Liver (tissue), 9 donors: ENCODE measurements around the gene RYR3. TPM values are rescaled to one million over a fixed set of nuclear protein-coding genes. Genes with fewer than 3 reads are reported as not detected.

Experiments used
- DNase-seq: peaks from one replicate; pipeline ENCODE4 v3.0.0-alpha.2; 2017; ENCODE audit warnings: low spot score
- H3K27ac ChIP-seq, 2 donors: one replicate each; pipeline ENCODE4 v1.7.0; 2013; ENCODE audit warnings: inconsistent platforms in 2 of 2, low read length in 2 of 2, control low read depth in 1 of 2, low read depth in 1 of 2, mild to moderate bottlenecking in 1 of 2
- H3K27me3 ChIP-seq, 4 donors: one replicate each; pipeline versions ENCODE4 v1.6.1 to v1.7.0; 2013; ENCODE audit warnings: low read length in 3 of 4, inconsistent platforms in 1 of 4, mild to moderate bottlenecking in 1 of 4, moderate library complexity in 1 of 4; ENCODE audit not compliant: control insufficient read depth in 4 of 4, insufficient read depth in 4 of 4
- H3K36me3 ChIP-seq, 4 donors: one replicate each; pipeline versions ENCODE4 v1.6.1 to v1.7.0; 2013; ENCODE audit warnings: low read length in 3 of 4, mild to moderate bottlenecking in 3 of 4, low read depth in 1 of 4, moderate library complexity in 1 of 4; ENCODE audit not compliant: control insufficient read depth in 4 of 4, insufficient read depth in 3 of 4
- H3K4me1 ChIP-seq, 4 donors: one replicate each; pipeline versions ENCODE4 v1.6.1 to v1.7.0; 2013; ENCODE audit warnings: low read length in 3 of 4, mild to moderate bottlenecking in 3 of 4, moderate library complexity in 1 of 4; ENCODE audit not compliant: control insufficient read depth in 4 of 4, insufficient read depth in 4 of 4
- H3K4me3 ChIP-seq, 3 donors: one replicate each; pipeline versions ENCODE4 v1.6.1 to v1.7.0; 2013; ENCODE audit warnings: low read length in 3 of 3, control low read depth in 1 of 3, low read depth in 1 of 3, mild to moderate bottlenecking in 1 of 3
- H3K9ac ChIP-seq, 2 donors: one replicate each; pipeline ENCODE4 v1.7.0; 2013; ENCODE audit warnings: low read length in 2 of 2, mild to moderate bottlenecking in 2 of 2, moderate library complexity in 2 of 2, control low read depth in 1 of 2, low read depth in 1 of 2
- H3K9me3 ChIP-seq, 4 donors: one replicate each; pipeline versions ENCODE4 v1.6.1 to v1.7.0; 2013; ENCODE audit warnings: low read length in 3 of 4; ENCODE audit not compliant: control insufficient read depth in 4 of 4
- ATF3 ChIP-seq: IDR thresholded peaks from 2 replicates; pipeline ENCODE4 v1.6.1; 2016; ENCODE audit warnings: antibody characterized with exemption
- CTCF ChIP-seq: fragments of 150-350 bp; IDR thresholded peaks from 2 replicates; pipeline ENCODE4 v1.5.1; 2017; ENCODE audit warnings: improper control_type of control experiment, low read depth, low read length; ENCODE audit not compliant: missing input control
- EGR1 ChIP-seq, 2 donors: IDR thresholded peaks; 2 replicates each; pipeline ENCODE4 v1.6.1; 2016 to 2018; ENCODE audit warnings: antibody characterized with exemption in 2 of 2, low read depth in 2 of 2
- FOXA1 ChIP-seq: IDR thresholded peaks from 2 replicates; pipeline ENCODE4 v1.6.1; 2016; ENCODE audit warnings: antibody characterized with exemption
- FOXA2 ChIP-seq: IDR thresholded peaks from 2 replicates; pipeline ENCODE4 v1.6.1; 2016; ENCODE audit warnings: antibody characterized with exemption
- GABPA ChIP-seq, 2 donors: IDR thresholded peaks in 1 of 2; conservative IDR thresholded peaks in 1 of 2; 2 replicates each; pipeline ENCODE4 v1.6.1; 2016; ENCODE audit warnings: antibody characterized with exemption in 2 of 2, mild to moderate bottlenecking in 1 of 2, moderate library complexity in 1 of 2
- HNF4A ChIP-seq, 2 donors: conservative IDR thresholded peaks; 2 replicates each; pipeline ENCODE4 v1.6.1; 2016; ENCODE audit warnings: antibody characterized with exemption in 2 of 2, mild to moderate bottlenecking in 2 of 2
- HNF4G ChIP-seq: IDR thresholded peaks from 2 replicates; pipeline ENCODE4 v1.6.1; 2016; ENCODE audit warnings: antibody characterized with exemption
- JUND ChIP-seq, 2 donors: IDR thresholded peaks; 2 replicates each; pipeline ENCODE4 v1.6.1; 2016; ENCODE audit warnings: antibody characterized with exemption in 2 of 2
- MAX ChIP-seq: IDR thresholded peaks from 2 replicates; pipeline ENCODE4 v1.6.1; 2016; ENCODE audit warnings: antibody characterized with exemption
- NR2F2 ChIP-seq: IDR thresholded peaks from 2 replicates; pipeline ENCODE4 v1.6.1; 2016; ENCODE audit warnings: antibody characterized with exemption
- RAD21 ChIP-seq, 2 donors: IDR thresholded peaks; 2 replicates each; pipeline ENCODE4 v1.6.1; 2016; ENCODE audit warnings: antibody characterized with exemption in 2 of 2, mild to moderate bottlenecking in 2 of 2
- REST ChIP-seq: IDR thresholded peaks from 2 replicates; pipeline ENCODE4 v1.6.1; 2016; ENCODE audit warnings: antibody characterized with exemption, mild to moderate bottlenecking
- RXRA ChIP-seq, 2 donors: IDR thresholded peaks; 2 replicates each; pipeline ENCODE4 v1.6.1; 2017 to 2018; ENCODE audit warnings: antibody characterized with exemption in 2 of 2, mild to moderate bottlenecking in 1 of 2
- SP1 ChIP-seq: IDR thresholded peaks from 2 replicates; pipeline ENCODE4 v1.6.1; 2018; ENCODE audit warnings: antibody characterized with exemption, mild to moderate bottlenecking
- TAF1 ChIP-seq: conservative IDR thresholded peaks from 2 replicates; pipeline ENCODE4 v1.6.1; 2016; ENCODE audit warnings: antibody characterized with exemption, mild to moderate bottlenecking
- YY1 ChIP-seq: IDR thresholded peaks from 2 replicates; pipeline ENCODE4 v1.6.1; 2016; ENCODE audit warnings: antibody characterized with exemption, mild to moderate bottlenecking
- ZBTB33 ChIP-seq: IDR thresholded peaks from 2 replicates; pipeline ENCODE4 v1.6.1; 2016; ENCODE audit warnings: antibody characterized with exemption
- WGBS: extraction: QIAGEN DNeasy Blood & Tissue Kit; methylation state at CpG from one replicate; pipeline ENCODE4 v1.1.7; 2013; 5-methylcytosine and 5-hydroxymethylcytosine counted together
- polyA plus RNA-seq, 2 donors: library from polyadenylated mRNA; stranded (reverse) in 1 of 2; unstranded in 1 of 2; fragments of 200-250 nt in 1 of 2; fragments of >200 nt in 1 of 2; fragmentation: Nextera tagmentation in 1 of 2; extraction: Ambion mirVana in 1 of 2; gene quantifications; one replicate each; pipeline versions ENCODE4 v1.2.1 to v1.2.3, GENCODE V29; 2013 to 2015
- total RNA-seq, 2 donors: library from RNA; depleted of rRNA; stranded (reverse); fragments of >200 nt; gene quantifications; one replicate each; pipeline ENCODE4 v1.2.3, GENCODE V29; 2014
- donor health status: healthy.
- donor health status: healthy.
- donor health status: healthy.
- donor health status: healthy.
- donor health status: healthy.

RYR3 gene
- total and polyA plus RNA-seq, 4 donors: 0.01 to 1.1 (median 0.22) TPM

GRCh38 chr15:33852570-33852969 lies 541.8 kb downstream of the RYR3 start:
- no peak for TF ChIP-seq MAX
- no peak for TF ChIP-seq YY1
- no peak for TF ChIP-seq EGR1 (IDR thresholded peaks at IDR 0.05; ENCODE audit: low read depth in 2 of 2)
- TF ChIP-seq FOXA1: no peak
- TF ChIP-seq SP1: no peak
- TF ChIP-seq FOXA2: no peak
- TF ChIP-seq HNF4G: no peak
- no peak for TF ChIP-seq HNF4A (conservative IDR thresholded peaks at IDR 0.05)
- no peak for TF ChIP-seq ATF3
- H3K27ac ChIP-seq: no peak overlapping the region
- H3K4me1 ChIP-seq: no peaks in the 10 kb centered on the region
- 89% methylated on average over 2 of the region's 2 CpGs for WGBS
- H3K27me3 ChIP-seq: no peaks in the 10 kb centered on the region
- no peak overlapping the region for H3K9ac ChIP-seq
- no peak for DNase-seq
- peaks cover 0 to 2% (median 0%) of the 10 kb centered on the region in 4 donors for H3K36me3 ChIP-seq
- H3K9me3 ChIP-seq: no peaks in the 10 kb centered on the region
- H3K4me3 ChIP-seq: no peak overlapping the region

GRCh38 chr15:33857726-33858125 lies 547.0 kb downstream of the RYR3 start:
- peaks cover 2 to 5% (median 2%) of the 10 kb centered on the region in 4 donors for H3K36me3 ChIP-seq
- WGBS: 97% methylated on average over 13 of the region's 13 CpGs
- no peaks in the 10 kb centered on the region for H3K9me3 ChIP-seq
- H3K9ac ChIP-seq: no peak overlapping the region
- no peak for DNase-seq
- H3K27me3 ChIP-seq: no peaks in the 10 kb centered on the region
- no peaks in the 10 kb centered on the region for H3K4me1 ChIP-seq
- TF ChIP-seq FOXA1 (no peak), ATF3 (no peak), CTCF (no peak), TAF1 (no peak), HNF4G (no peak), ZBTB33 (no peak), GABPA (IDR thresholded peaks at IDR 0.05 in 1 of 2, conservative IDR thresholded peaks at IDR 0.05 in 1 of 2) (no peak), RAD21 (IDR thresholded peaks at IDR 0.05) (no peak), FOXA2 (no peak), SP1 (no peak), EGR1 (IDR thresholded peaks at IDR 0.05; ENCODE audit: low read depth in 2 of 2) (no peak), HNF4A (conservative IDR thresholded peaks at IDR 0.05) (no peak), YY1 (no peak), MAX (no peak), RXRA (IDR thresholded peaks at IDR 0.05) (no peak), JUND (IDR thresholded peaks at IDR 0.05) (no peak), REST (no peak), NR2F2 (no peak)
- no peak overlapping the region for H3K4me3 ChIP-seq
- H3K27ac ChIP-seq: no peak overlapping the region
